ENCODE data around the gene ITPA.
A peak's percentile ranks its signal among the peaks of the same experiment; 100 is the strongest.

ITPA gene

GRCh38 chr20:3168079-3168828 is 41.0 kb upstream of the ITPA start:
- peaks cover 9% of the 10 kb centered on the region for H3K4me1 ChIP-seq (ENCODE audit: insufficient read depth, low read length)
- no peaks in the 10 kb centered on the region for H3K9me3 ChIP-seq (ENCODE audit: low read length)
- no peaks in the 10 kb centered on the region for H3K36me3 ChIP-seq (ENCODE audit: insufficient read depth, low read length)
- no peak overlapping the region for H3K4me3 ChIP-seq (ENCODE audit: low read length)
- H3K27me3 ChIP-seq (ENCODE audit: insufficient read depth, low read length): no peaks in the 10 kb centered on the region
- H2AFZ ChIP-seq (ENCODE audit: low read depth, low read length): no peak overlapping the region

DNA sequence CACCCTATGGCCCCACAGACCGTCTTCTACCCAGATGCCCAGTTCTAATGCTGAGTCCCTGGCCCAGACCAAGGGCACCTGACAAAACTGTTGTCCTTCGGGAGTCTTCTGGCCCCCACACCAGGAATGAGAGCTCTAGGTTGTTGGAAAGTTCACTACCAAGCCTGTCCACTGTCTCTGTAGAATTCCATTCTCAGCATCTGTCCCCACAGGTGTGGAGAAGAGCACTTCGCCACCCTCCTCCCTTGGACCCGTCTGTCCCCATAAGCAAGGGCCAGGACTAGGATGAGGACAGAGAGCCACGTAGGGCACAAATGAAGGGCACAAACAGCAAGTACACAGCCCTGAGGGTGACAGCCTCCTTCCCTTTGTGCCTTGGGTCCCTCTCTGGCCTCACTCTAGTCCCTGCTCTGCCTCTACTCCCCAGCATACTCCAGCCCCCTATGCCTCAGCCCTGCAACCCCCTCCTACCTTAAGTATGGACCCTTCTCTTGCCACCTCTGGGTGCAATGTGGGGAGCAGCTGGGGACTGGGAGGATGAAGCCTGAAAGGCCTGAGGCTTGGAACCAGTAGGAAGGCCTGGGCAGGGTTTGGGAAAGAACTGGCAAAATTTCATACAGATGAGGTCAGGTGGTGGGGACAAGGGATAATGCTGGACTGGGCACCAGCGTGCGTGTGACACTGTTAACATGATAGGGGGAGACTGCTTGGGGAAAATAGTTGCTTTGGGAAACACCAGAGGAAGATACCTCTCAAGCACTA is 40.3 kb upstream of the ITPA start:
- Histone ChIP-seq H3K36me3 (ENCODE audit: insufficient read depth, low read length) (no peaks in the 10 kb centered on the region), H3K4me3 (ENCODE audit: low read length) (no peak overlapping the region), H2AFZ (ENCODE audit: low read depth, low read length) (no peak overlapping the region), H3K27me3 (ENCODE audit: insufficient read depth, low read length) (no peaks in the 10 kb centered on the region), H3K4me1 (ENCODE audit: insufficient read depth, low read length) (peaks cover 9% of the 10 kb centered on the region), H3K9me3 (ENCODE audit: low read length) (no peaks in the 10 kb centered on the region)

GRCh38 chr20:3171391-3172125 is 37.7 kb upstream of the ITPA start:
- Histone ChIP-seq H3K27me3 (ENCODE audit: insufficient read depth, low read length) (no peaks in the 10 kb centered on the region), H3K9me3 (ENCODE audit: low read length) (no peaks in the 10 kb centered on the region), H3K4me3 (ENCODE audit: low read length) (no peak overlapping the region), H2AFZ (ENCODE audit: low read depth, low read length) (no peak overlapping the region), H3K36me3 (ENCODE audit: insufficient read depth, low read length) (no peaks in the 10 kb centered on the region), H3K4me1 (ENCODE audit: insufficient read depth, low read length) (peaks cover 21% of the 10 kb centered on the region)

DNA sequence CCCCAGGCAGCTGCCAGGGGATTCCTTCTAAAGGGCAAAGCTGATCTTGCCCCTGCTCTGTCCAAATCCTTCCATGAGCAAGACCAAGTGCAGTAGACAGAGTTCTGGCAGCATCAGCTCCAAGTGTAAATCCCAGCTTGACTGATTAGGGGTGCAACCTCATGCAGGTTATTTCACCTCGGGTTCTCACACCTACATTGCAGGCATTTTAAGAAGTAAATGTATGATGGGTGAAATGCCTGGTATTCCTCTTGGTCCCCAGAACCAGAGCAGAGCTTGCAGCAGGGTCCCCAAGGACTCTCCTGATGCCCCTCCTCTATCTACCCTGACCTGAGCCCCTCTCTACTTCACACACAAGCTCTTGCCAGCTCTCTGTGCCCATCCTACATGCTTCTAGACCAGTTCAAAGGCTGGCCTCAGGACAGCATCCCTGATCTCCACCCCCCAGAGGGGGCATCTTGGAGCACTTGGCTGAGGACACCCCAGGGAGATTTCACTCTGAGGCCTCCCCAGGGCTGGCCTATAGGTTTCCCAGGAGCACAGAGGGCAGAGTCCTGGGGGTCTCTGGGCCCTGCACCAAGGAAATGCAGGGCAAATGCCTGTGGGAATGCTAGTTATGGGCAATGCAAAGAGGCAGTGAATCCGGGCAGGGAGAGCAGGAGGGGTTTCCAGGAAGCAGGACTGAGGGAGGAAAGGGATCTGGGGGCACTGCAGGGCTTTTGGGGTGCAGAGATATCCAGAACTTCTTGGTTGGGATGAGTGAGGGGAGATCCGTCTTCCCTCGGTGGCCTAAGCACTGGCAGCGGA is 37.0 kb upstream of the ITPA start:
- peaks cover 21% of the 10 kb centered on the region for H3K4me1 ChIP-seq (ENCODE audit: insufficient read depth, low read length)
- peak overlapping the region; percentile 89 for H3K4me3 ChIP-seq (ENCODE audit: low read length)
- peak overlapping the region; percentile 97 for H2AFZ ChIP-seq (ENCODE audit: low read depth, low read length)
- H3K9me3 ChIP-seq (ENCODE audit: low read length): no peaks in the 10 kb centered on the region
- no peaks in the 10 kb centered on the region for H3K36me3 ChIP-seq (ENCODE audit: insufficient read depth, low read length)
- H3K27me3 ChIP-seq (ENCODE audit: insufficient read depth, low read length): no peaks in the 10 kb centered on the region

GRCh38 chr20:3172933-3173609 is 36.2 kb upstream of the ITPA start, which contains the start of gene LZTS3:
Gene LZTS3, minus strand, starts transcription at chr20:3173549. Its CDS starts 6,386 bp downstream, at chr20:3167163.
- H3K4me1 ChIP-seq (ENCODE audit: insufficient read depth, low read length): peaks cover 21% of the 10 kb centered on the region

GRCh38 chr20:3173610-3174441 is 35.5 kb upstream of the ITPA start:
- H3K36me3 ChIP-seq (ENCODE audit: insufficient read depth, low read length): no peaks in the 10 kb centered on the region
- H3K9me3 ChIP-seq (ENCODE audit: low read length): no peaks in the 10 kb centered on the region
- peak overlapping the region; percentile 97 for H2AFZ ChIP-seq (ENCODE audit: low read depth, low read length)
- H3K27me3 ChIP-seq (ENCODE audit: insufficient read depth, low read length): no peaks in the 10 kb centered on the region
- H3K4me1 ChIP-seq (ENCODE audit: insufficient read depth, low read length): peaks cover 21% of the 10 kb centered on the region
- H3K4me3 ChIP-seq (ENCODE audit: low read length): peak overlapping the region; percentile 89

More at GRCh38 chr20:3172933-3173609, 36.2 kb upstream of the ITPA start, which contains the start of gene LZTS3:
- peak within 1 kb of the TSS; percentile 89 for H3K4me3 ChIP-seq (ENCODE audit: low read length)
- no peaks in the 10 kb centered on the region for H3K27me3 ChIP-seq (ENCODE audit: insufficient read depth, low read length)
- no peaks in the 10 kb centered on the region for H3K36me3 ChIP-seq (ENCODE audit: insufficient read depth, low read length)
- H2AFZ ChIP-seq (ENCODE audit: low read depth, low read length): peak within 1 kb of the TSS; percentile 97
- no peaks in the 10 kb centered on the region for H3K9me3 ChIP-seq (ENCODE audit: low read length)

- no peaks in the 10 kb centered on the region for H3K27me3 ChIP-seq (ENCODE audit: insufficient read depth, low read length)
- H2AFZ ChIP-seq (ENCODE audit: low read depth, low read length): peak overlapping the region; percentile 97
- peak overlapping the region; percentile 89 for H3K4me3 ChIP-seq (ENCODE audit: low read length)
- H3K9me3 ChIP-seq (ENCODE audit: low read length): no peaks in the 10 kb centered on the region
- no peaks in the 10 kb centered on the region for H3K36me3 ChIP-seq (ENCODE audit: insufficient read depth, low read length)
- peaks cover 21% of the 10 kb centered on the region for H3K4me1 ChIP-seq (ENCODE audit: insufficient read depth, low read length)
These were observed 34.6 kb upstream of the ITPA start for GRCh38 chr20:3174442-3175261.

- peak overlapping the region; percentile 89 for H3K4me3 ChIP-seq (ENCODE audit: low read length)
These were observed 34.0 kb upstream of the ITPA start for GRCh38 chr20:3175270-3175669.

GRCh38 chr20:3177746-3178485 is 31.4 kb upstream of the ITPA start:
- H3K4me3 ChIP-seq (ENCODE audit: low read length): no peak overlapping the region
- H3K9me3 ChIP-seq (ENCODE audit: low read length): no peaks in the 10 kb centered on the region
- H3K4me1 ChIP-seq (ENCODE audit: insufficient read depth, low read length): peaks cover 12% of the 10 kb centered on the region
- H2AFZ ChIP-seq (ENCODE audit: low read depth, low read length): no peak overlapping the region
- H3K27me3 ChIP-seq (ENCODE audit: insufficient read depth, low read length): no peaks in the 10 kb centered on the region
- no peaks in the 10 kb centered on the region for H3K36me3 ChIP-seq (ENCODE audit: insufficient read depth, low read length)

More at GRCh38 chr20:3175270-3175669, 34.0 kb upstream of the ITPA start:
- Histone ChIP-seq H3K9me3 (ENCODE audit: low read length) (no peaks in the 10 kb centered on the region), H3K4me1 (ENCODE audit: insufficient read depth, low read length) (peaks cover 21% of the 10 kb centered on the region), H3K36me3 (ENCODE audit: insufficient read depth, low read length) (no peaks in the 10 kb centered on the region), H3K27me3 (ENCODE audit: insufficient read depth, low read length) (no peaks in the 10 kb centered on the region), H2AFZ (ENCODE audit: low read depth, low read length) (no peak overlapping the region)

DNA sequence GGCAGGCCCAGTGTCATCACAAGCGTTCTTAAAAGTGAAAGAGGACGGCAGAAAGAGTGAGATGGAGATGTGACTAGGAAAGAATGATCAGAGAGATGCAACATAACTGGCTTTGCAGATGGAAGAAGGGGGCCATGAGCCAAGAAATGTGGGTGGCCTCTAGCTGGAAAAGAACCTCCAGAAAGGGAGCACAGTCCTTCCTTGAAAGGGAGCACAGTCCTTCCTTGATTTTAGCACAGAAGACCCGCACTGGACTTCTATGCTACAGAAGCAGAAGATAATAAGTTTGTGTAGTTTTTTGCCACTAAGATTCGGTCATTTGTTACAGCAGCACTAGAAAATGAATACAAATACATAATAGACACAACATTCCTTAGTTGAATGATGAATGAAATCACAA is 29.0 kb upstream of the ITPA start:
- H3K27me3 ChIP-seq (ENCODE audit: insufficient read depth, low read length): no peaks in the 10 kb centered on the region
- no peak overlapping the region for H3K4me3 ChIP-seq (ENCODE audit: low read length)
- no peaks in the 10 kb centered on the region for H3K9me3 ChIP-seq (ENCODE audit: low read length)
- H3K4me1 ChIP-seq (ENCODE audit: insufficient read depth, low read length): peaks cover 4% of the 10 kb centered on the region
- no peak overlapping the region for H2AFZ ChIP-seq (ENCODE audit: low read depth, low read length)
- H3K36me3 ChIP-seq (ENCODE audit: insufficient read depth, low read length): peaks cover 2% of the 10 kb centered on the region

Measured in neuron (in vitro differentiated cells).